GM20000 (cell line): Measurements from ENCODE around the gene FAM53B.

Source experiments
- DNase-seq: peaks from one replicate; pipeline ENCODE4 v3.0.0; 2012; ENCODE audit warnings: low spot score
- TF ChIP-seq, protein P1 (sequence below): IDR thresholded peaks from 2 replicates; pipeline ENCODE4 v1.5.1; 2012; ENCODE audit warnings: mild to moderate bottlenecking, control low read depth; ENCODE audit errors: extremely low read depth, missing control alignments

FAM53B gene

DNA sequence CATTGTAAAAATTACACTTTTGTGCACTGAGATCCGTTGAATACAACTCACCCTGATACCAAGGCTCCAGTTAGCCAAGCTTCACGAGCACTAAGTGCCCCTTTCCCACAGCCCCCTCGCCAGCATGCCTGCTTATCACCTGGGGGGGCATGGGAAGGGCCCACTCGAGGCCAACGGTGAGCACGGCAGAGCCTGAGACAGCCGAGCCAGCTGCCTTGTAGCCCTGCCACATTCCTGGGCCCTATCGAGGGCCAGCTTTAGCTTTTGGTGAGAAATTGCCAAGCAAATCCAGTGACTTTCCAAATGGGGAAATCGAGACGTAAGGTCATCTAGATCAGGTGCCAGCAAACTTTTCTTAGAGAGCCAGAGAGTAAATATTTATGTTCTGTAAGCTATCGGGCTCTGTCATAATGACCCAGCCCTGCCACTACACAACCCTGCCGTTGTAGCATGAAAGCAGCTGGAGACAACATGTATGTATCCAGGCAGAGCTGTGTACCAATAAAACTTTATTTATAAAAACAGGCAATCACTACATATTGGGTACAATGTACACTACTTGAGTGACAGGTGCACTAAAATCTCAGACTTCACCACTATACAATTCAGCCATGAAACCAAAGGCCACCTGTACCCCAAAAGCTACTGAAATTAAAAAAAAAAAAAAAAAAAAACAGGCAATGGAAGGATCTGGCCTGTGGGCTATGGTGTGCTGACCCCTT is 83.6 kb downstream of the FAM53B start:
- TF ChIP-seq, protein P1, sequence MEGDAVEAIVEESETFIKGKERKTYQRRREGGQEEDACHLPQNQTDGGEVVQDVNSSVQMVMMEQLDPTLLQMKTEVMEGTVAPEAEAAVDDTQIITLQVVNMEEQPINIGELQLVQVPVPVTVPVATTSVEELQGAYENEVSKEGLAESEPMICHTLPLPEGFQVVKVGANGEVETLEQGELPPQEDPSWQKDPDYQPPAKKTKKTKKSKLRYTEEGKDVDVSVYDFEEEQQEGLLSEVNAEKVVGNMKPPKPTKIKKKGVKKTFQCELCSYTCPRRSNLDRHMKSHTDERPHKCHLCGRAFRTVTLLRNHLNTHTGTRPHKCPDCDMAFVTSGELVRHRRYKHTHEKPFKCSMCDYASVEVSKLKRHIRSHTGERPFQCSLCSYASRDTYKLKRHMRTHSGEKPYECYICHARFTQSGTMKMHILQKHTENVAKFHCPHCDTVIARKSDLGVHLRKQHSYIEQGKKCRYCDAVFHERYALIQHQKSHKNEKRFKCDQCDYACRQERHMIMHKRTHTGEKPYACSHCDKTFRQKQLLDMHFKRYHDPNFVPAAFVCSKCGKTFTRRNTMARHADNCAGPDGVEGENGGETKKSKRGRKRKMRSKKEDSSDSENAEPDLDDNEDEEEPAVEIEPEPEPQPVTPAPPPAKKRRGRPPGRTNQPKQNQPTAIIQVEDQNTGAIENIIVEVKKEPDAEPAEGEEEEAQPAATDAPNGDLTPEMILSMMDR = no peak
- no peak for DNase-seq

DNA sequence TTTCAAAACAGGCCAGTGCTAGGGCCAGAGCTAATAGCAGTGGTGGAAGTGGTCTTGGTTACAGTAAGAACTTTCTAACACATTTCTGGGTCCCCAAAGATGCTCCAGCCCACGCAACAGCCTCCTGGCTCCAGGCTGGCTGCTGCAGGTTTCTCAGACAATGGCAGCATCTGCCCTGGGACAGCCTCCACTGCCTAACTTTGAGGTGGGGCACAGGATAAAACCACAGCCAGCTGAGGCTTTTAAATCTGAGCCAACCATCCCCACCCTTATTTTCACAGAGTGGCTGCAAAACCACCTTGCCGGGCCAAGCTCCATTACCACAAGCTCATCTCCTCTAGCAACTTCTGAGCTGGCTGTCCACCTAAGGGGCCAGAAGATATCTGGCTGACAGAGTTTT is 84.8 kb downstream of the FAM53B start:
- TF ChIP-seq, protein P1 = no peak
- DNase-seq = no peak

DNA sequence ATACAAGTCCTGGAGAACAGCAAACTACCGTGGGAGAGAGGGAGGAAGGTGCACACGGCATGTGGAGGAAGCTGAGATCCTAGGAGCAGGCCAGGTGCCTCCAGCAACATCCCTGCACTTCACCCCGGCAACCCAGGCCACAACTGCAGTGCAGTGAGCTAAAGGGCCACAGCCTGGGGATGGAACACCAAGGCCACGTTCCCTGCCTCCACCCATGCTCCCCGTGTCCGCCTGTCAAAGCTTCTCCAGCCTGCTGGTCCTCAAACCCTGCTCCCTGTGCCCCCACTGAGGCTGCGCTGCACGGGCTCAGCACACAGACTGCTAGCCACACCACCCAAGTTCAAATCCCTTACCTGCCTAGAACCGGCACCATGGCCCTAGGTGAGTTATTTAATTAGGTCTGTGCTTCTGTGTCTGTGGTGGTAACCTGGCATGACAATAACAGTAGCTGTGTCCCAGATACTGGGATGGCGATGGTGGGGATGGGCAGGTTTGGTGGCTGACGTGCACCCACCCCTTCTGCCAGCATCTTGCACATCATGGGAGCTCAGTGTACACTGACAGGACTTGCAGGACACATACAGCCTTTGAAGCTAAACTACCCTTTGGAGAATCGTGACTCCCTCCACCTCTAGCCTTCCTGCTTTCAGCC is 85.5 kb downstream of the FAM53B start:
- TF ChIP-seq, protein P1 = no peak
- no peak for DNase-seq

DNA sequence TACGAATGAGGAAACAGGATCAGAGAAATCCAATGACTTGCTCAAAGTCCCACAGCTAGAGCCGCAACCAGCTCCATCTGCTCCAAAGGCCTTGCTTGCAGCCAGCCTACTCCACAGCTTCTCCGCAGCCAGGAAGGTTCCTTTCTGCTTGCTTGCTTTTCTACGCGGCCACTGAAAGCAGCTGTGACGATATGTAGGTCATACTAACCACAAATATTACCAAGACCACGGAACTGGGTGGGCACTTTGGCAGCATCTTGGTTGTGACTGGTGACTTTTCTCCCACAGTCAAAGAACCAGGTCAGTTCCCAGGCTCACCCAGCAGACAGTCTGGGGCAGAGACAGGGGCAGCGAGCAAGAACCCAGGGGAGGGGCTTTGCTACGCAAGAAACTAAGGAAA is 86.4 kb downstream of the FAM53B start:
- TF ChIP-seq, protein P1 = no peak
- DNase-seq = no peak

DNA sequence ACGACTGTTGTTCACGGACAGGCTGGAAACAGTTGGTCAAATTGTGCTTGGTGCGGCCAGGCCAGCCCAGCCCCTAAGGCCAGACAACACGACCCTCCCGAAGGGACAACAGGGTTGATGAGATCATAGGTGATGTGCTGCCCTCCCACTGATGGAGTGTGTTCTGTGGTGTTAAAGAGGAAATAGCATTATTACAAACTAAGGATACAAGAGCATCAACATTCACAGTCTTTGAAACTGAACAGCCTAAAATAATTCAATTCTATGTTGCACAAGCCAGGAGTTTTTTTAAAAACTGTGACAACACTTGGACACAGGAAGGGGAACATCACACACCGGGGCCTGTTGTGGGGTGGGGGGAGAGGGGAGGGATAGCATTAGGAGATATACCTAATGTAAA is 87.6 kb downstream of the FAM53B start:
- TF ChIP-seq, protein P1 = no peak
- no peak for DNase-seq

DNA sequence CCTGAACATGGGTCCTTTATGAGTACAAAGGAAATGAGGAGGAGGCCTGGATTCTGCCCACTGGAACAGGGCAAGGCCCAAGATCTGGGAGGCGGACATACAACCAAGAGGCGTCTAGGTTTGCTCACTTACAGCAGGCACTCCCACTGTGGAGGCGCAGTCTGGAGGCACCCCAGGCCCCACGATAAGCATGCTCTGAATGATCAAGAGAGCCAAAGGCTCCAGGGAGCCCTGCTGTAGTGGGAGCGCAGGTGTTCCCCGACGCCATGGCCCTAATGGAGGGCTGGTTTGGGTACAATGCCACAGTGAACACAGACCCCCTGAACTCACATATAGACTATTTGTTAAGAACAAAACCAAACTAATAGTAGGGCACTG is 88.1 kb downstream of the FAM53B start:
- no peak for DNase-seq
- TF ChIP-seq, protein P1 = no peak

DNA sequence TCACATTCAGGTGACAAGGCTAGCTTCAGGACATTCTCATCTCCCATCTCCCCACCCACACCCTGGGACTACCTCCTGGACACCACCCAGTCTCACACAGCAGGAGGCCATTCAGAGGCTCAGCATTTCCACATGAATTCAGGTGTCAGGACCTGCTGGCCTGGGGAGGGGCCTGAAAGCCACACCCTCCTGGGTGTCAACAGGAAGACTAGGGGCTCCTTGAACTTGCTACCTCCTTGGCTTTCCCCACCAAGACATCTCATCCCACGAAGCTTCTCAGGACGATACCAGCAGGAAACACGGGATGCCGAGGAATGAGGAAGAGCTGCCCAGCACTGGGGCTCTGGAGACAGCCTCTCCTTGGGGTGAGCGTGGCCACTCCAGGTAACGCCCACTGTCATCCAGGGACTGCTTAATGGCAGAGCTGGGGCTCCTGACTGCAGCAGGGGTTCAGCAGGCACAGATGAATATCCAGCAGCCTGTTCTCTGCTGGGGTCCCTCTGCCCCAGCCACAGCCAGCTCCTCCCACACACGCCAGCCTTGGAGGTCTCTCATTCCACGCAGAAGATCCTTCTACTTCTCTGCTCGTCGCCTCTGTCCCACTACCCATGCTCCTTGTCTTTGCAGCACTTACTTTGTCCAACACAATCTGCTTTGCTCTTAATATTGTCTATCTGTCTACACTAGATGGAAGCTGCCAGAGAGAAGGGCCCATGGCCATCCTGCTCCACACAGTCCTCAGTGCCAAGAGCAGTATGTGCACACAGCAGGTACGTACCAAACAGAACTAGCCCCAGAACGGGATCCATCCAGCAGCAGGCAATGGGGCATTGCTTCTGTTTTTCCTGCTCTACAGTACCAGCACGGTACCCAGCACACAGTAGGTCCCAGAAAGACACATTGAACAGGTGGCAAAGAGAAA is 88.7 kb downstream of the FAM53B start:
- DNase-seq = no peak
- TF ChIP-seq, protein P1 = no peak
